SU-DHL-6 (cell line): ENCODE data around the gene GNA14.

Source experiments
- H2AFZ ChIP-seq: fragments of 200-600 bp; sonication (generic); 2 replicates; pipeline ENCODE4 v1.6.1; 2014; ENCODE audit warnings: low read depth, mild to moderate bottlenecking, moderate library complexity, mixed read lengths, antibody characterized with exemption, low read length; ENCODE audit not compliant: severe bottlenecking
- H3F3A ChIP-seq: fragments of 200-600 bp; shearing (Covaris generic); 2 replicates; pipeline ENCODE4 v1.6.0; 2016; ENCODE audit warnings: antibody characterized with exemption, mild to moderate bottlenecking; ENCODE audit not compliant: insufficient read depth
- H3K27ac ChIP-seq: fragments of 200-600 bp; sonication (generic); 2 replicates; pipeline ENCODE4 v1.5.1; 2016; ENCODE audit warnings: low read depth, mild to moderate bottlenecking, low read length, moderate library complexity, mixed read lengths
- H3K27me3 ChIP-seq: fragments of 200-600 bp; sonication (generic), shearing (Covaris generic); 2 replicates; pipeline ENCODE4 v1.6.0; 2014; ENCODE audit warnings: mild to moderate bottlenecking, low read length
- H3K36me3 ChIP-seq: fragments of 200-600 bp; sonication (generic); 2 replicates; pipeline ENCODE4 v1.6.1; 2014; ENCODE audit warnings: mild to moderate bottlenecking, low read length, mixed read lengths
- H3K4me2 ChIP-seq: fragments of 300-600, 200-600 bp; shearing (Covaris generic), sonication (generic); 2 replicates; pipeline ENCODE4 v1.6.0; 2014; ENCODE audit warnings: low read length, low read depth, mild to moderate bottlenecking; ENCODE audit not compliant: poor library complexity, severe bottlenecking
- H3K4me3 ChIP-seq: fragments of 200-600 bp; sonication (generic); 2 replicates; pipeline ENCODE4 v1.5.1; 2014; ENCODE audit warnings: antibody characterized with exemption, low read length, mild to moderate bottlenecking, mixed read lengths; ENCODE audit not compliant: insufficient read depth, poor library complexity, severe bottlenecking
- H3K79me2 ChIP-seq: fragments of 200-600 bp; sonication (generic); 2 replicates; pipeline ENCODE4 v1.6.1; 2014; ENCODE audit warnings: mild to moderate bottlenecking, low read length, moderate library complexity; ENCODE audit not compliant: insufficient read depth
- H3K9ac ChIP-seq: fragments of 200-600 bp; sonication (generic); 2 replicates; pipeline ENCODE4 v1.7.0; 2014; ENCODE audit warnings: mild to moderate bottlenecking, low read length
- H3K9me2 ChIP-seq: fragments of 200-600 bp; sonication (generic); replicated peaks from 2 replicates; pipeline ENCODE4 v1.6.1; 2014; ENCODE audit warnings: low read length; ENCODE audit not compliant: insufficient read depth
- H3K9me3 ChIP-seq: fragments of 200-600 bp; sonication (generic); 2 replicates; pipeline ENCODE4 v1.6.1; 2014; ENCODE audit warnings: low read length, mixed read lengths; ENCODE audit not compliant: insufficient read depth
- H4K20me1 ChIP-seq: fragments of 200-600 bp; sonication (generic); 2 replicates; pipeline ENCODE4 v1.6.1; 2014; ENCODE audit warnings: low read depth, mild to moderate bottlenecking, antibody characterized with exemption, low read length, moderate library complexity, mixed read lengths
- EZH2phosphoT487 ChIP-seq: fragments of 200-600 bp; sonication (generic), shearing (Covaris generic); conservative IDR thresholded peaks from 2 replicates; pipeline ENCODE4 v1.6.1; 2018; ENCODE audit warnings: mild to moderate bottlenecking, antibody characterized with exemption, low read length, moderate library complexity, mixed read lengths
- TF ChIP-seq, protein P1 (sequence below): fragments of 200-600 bp; sonication (generic); IDR thresholded peaks from one replicate; pipeline ENCODE4 v1.5.1; 2017; ENCODE audit warnings: antibody characterized with exemption, mild to moderate bottlenecking, low read length, moderate library complexity; ENCODE audit not compliant: insufficient read depth, poor library complexity, severe bottlenecking

Gene GNA14

GRCh38 chr9:77427256-77427927, 220.7 kb downstream of the GNA14 start:
- no peak overlapping the region for H2AFZ ChIP-seq
- no peaks in the 10 kb centered on the region for H3K36me3 ChIP-seq
- no peaks in the 10 kb centered on the region for H3F3A ChIP-seq

DNA sequence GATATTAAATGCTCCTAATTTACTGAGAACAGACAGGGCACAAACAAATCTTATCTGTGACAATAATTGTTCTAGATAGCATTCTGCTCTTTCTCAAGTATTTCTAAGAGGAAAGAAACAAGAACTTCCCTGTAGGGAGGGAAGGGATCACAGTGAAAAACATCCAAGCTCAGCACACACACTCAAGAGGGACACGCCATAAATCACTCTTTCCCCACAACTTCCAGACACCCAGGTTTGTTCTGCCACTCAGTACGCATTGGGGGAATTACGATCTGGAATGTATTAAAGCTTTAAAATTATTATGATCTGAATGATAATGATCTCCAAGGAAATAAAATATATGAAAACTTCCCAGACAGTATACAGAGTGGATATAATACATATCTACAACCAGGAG, 221.4 kb downstream of the GNA14 start:
- Histone ChIP-seq H2AFZ (no peak overlapping the region), H3K9ac (no peak overlapping the region), H3K27ac (no peak overlapping the region), H3K9me2 (no peaks in the 10 kb centered on the region), H4K20me1 (no peaks in the 10 kb centered on the region), H3K36me3 (no peaks in the 10 kb centered on the region), H3K79me2 (no peaks in the 10 kb centered on the region), H3F3A (no peaks in the 10 kb centered on the region), H3K27me3 (no peaks in the 10 kb centered on the region), H3K4me2 (no peak overlapping the region), H3K4me3 (no peak overlapping the region), H3K9me3 (no peaks in the 10 kb centered on the region)
- TF ChIP-seq EZH2phosphoT487, result no peak
- TF ChIP-seq, protein P1, sequence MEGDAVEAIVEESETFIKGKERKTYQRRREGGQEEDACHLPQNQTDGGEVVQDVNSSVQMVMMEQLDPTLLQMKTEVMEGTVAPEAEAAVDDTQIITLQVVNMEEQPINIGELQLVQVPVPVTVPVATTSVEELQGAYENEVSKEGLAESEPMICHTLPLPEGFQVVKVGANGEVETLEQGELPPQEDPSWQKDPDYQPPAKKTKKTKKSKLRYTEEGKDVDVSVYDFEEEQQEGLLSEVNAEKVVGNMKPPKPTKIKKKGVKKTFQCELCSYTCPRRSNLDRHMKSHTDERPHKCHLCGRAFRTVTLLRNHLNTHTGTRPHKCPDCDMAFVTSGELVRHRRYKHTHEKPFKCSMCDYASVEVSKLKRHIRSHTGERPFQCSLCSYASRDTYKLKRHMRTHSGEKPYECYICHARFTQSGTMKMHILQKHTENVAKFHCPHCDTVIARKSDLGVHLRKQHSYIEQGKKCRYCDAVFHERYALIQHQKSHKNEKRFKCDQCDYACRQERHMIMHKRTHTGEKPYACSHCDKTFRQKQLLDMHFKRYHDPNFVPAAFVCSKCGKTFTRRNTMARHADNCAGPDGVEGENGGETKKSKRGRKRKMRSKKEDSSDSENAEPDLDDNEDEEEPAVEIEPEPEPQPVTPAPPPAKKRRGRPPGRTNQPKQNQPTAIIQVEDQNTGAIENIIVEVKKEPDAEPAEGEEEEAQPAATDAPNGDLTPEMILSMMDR, result no peak

More at GRCh38 chr9:77427256-77427927, 220.7 kb downstream of the GNA14 start:
- no peaks in the 10 kb centered on the region for H3K9me2 ChIP-seq
- H3K27me3 ChIP-seq, result no peaks in the 10 kb centered on the region
- H3K4me3 ChIP-seq, result no peak overlapping the region
- no peak for TF ChIP-seq EZH2phosphoT487
- TF ChIP-seq, protein P1, result no peak
- H3K9ac ChIP-seq, result no peak overlapping the region
- H4K20me1 ChIP-seq, result no peaks in the 10 kb centered on the region
- no peak overlapping the region for H3K4me2 ChIP-seq
- no peaks in the 10 kb centered on the region for H3K79me2 ChIP-seq
- no peak overlapping the region for H3K27ac ChIP-seq
- no peaks in the 10 kb centered on the region for H3K9me3 ChIP-seq

DNA sequence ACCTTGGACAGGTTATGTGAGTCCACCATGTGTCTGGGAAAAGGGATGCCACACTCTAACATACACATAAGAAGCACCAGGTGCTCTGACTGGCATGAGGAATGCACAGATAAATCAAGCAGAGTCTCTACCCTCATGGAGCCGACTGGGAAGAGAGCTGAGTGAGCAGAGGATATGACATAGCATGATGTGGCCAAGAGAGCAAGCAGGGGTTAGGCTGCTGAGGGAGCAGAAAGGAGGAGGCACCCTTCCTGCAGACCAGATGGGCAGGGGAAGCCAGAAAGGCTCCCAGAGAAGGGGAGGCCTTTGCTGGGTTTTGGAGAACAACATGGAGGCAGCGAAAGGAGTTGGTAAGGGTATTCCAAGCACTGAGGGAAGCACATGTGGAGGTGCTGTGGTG, 223.1 kb downstream of the GNA14 start:
- no peaks in the 10 kb centered on the region for H3K36me3 ChIP-seq
- H3K27ac ChIP-seq, result no peak overlapping the region
- no peaks in the 10 kb centered on the region for H3K9me3 ChIP-seq
- no peaks in the 10 kb centered on the region for H3F3A ChIP-seq
- no peak overlapping the region for H3K4me2 ChIP-seq
- H3K4me3 ChIP-seq, result no peak overlapping the region
- H3K9ac ChIP-seq, result no peak overlapping the region
- H3K79me2 ChIP-seq, result no peaks in the 10 kb centered on the region
- no peak overlapping the region for H2AFZ ChIP-seq
- H3K27me3 ChIP-seq, result no peaks in the 10 kb centered on the region
- H4K20me1 ChIP-seq, result no peaks in the 10 kb centered on the region
- no peaks in the 10 kb centered on the region for H3K9me2 ChIP-seq
- TF ChIP-seq, protein P1, result no peak
- TF ChIP-seq EZH2phosphoT487, result no peak
